ENCODE results near the gene LY6G6D. TPM values are rescaled to one million over a fixed set of nuclear protein-coding genes. Genes with fewer than 3 reads are reported as not detected.
A peak's percentile ranks its signal among the peaks of the same experiment; 100 is the strongest.

LY6G6D gene
- total RNA-seq, 1 experiment from 2014 or later, result not detected

DNA sequence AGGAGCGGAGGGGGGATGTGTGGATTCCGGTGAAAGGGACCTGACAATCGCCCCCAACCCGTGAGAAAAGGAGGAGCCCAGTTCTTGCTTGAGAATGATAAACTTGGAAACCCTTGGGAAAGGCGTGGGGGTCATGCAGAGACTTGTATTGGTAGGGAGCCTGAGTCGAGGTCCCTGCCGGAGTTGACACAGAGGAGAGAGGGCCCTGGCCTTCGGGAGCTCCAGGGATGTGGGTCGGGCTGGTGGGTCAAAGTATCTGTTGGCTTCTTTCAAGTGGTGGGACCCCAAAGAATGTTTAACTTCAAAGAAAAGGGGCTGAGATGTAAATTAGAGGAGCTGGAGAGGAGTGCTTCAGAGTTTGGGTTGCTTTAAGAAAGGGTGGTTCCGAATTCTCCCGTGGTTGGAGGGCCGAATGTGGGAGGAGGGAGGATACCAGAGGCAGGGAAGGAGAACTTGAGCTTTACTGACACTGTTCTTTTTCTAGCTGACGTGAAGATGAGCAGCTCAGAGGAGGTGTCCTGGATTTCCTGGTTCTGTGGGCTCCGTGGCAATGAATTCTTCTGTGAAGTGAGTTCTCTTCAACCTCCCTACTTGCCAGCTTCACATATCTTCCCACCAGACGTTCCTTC lies 48.7 kb upstream of the LY6G6D start:
- Mint-ChIP-seq H3K27me3 (ENCODE audit: low read depth) (no peaks in the 10 kb centered on the region), H3K4me1 (peaks cover 25 to 29% of the 10 kb centered on the region in 2 experiments), H3K9me3 (no peaks in the 10 kb centered on the region), H3K27ac (peak overlapping the region; percentile 93 to 99 (median 96)), H3K36me3 (ENCODE audit: insufficient read depth in 1 of 3, low read depth in 3 of 3) (peaks cover 50 to 85% (median 78%) of the 10 kb centered on the region in 3 experiments), H3K4me3 (peak overlapping the region; percentile 99)
- H4K5ac ChIP-seq (ENCODE audit: insufficient read length, low read depth, low read length), result no peak overlapping the region
- peaks cover 6% of the 10 kb centered on the region; the same call in 1 of the 2 replicates for H3K79me2 ChIP-seq (ENCODE audit: insufficient read depth, low read length)
- H2BK15ac ChIP-seq (ENCODE audit: low read depth, low read length), result no peak overlapping the region
- H2AFZ ChIP-seq (ENCODE audit: low read length), result no peak overlapping the region
- H3K4me2 ChIP-seq (ENCODE audit: insufficient read depth, insufficient read length, low read length), result peak overlapping the region; percentile 90
- no peak overlapping the region for H2BK120ac ChIP-seq (ENCODE audit: low read depth, low read length, poor library complexity, severe bottlenecking)
- WGBS (ENCODE audit: extremely low coverage, insufficient read length, low lambda C conversion rate), result no CpG with 5 or more reads among the region's 15 CpGs
- H2BK5ac ChIP-seq (ENCODE audit: insufficient read length, low read length), result no peak overlapping the region
- H4K91ac ChIP-seq (ENCODE audit: insufficient read length, low read depth, low read length), result no peak overlapping the region
- H3K14ac ChIP-seq (ENCODE audit: insufficient read depth, low read length), result peak overlapping the region; percentile 48
- H3K27me3 ChIP-seq (ENCODE audit: insufficient read depth, low read length), result no peaks in the 10 kb centered on the region
- no peak overlapping the region for H3K4ac ChIP-seq (ENCODE audit: low read depth, low read length)
- H2BK12ac ChIP-seq (ENCODE audit: insufficient read length, low read depth, low read length), result no peak overlapping the region
- H3K9ac ChIP-seq (ENCODE audit: extremely low read depth, insufficient read length, low read length), result peak overlapping the region; percentile 62
- H3T11ph ChIP-seq (ENCODE audit: low read length), result no peak overlapping the region
- H3K4me1 ChIP-seq (ENCODE audit: insufficient read depth, low read length), result no peaks in the 10 kb centered on the region
- H3K23ac ChIP-seq (ENCODE audit: insufficient read length, low read depth, low read length), result no peak overlapping the region
- H2BK20ac ChIP-seq (ENCODE audit: low read depth, low read length, poor library complexity, severe bottlenecking), result no peak overlapping the region
- no peak overlapping the region for H3K27ac ChIP-seq (ENCODE audit: insufficient read length, low read depth, low read length)
- H4K20me1 ChIP-seq (ENCODE audit: control insufficient read depth, insufficient read depth, insufficient read length), result no peaks in the 10 kb centered on the region
- DNase-seq, result no peak
- TF ChIP-seq, protein P1, sequence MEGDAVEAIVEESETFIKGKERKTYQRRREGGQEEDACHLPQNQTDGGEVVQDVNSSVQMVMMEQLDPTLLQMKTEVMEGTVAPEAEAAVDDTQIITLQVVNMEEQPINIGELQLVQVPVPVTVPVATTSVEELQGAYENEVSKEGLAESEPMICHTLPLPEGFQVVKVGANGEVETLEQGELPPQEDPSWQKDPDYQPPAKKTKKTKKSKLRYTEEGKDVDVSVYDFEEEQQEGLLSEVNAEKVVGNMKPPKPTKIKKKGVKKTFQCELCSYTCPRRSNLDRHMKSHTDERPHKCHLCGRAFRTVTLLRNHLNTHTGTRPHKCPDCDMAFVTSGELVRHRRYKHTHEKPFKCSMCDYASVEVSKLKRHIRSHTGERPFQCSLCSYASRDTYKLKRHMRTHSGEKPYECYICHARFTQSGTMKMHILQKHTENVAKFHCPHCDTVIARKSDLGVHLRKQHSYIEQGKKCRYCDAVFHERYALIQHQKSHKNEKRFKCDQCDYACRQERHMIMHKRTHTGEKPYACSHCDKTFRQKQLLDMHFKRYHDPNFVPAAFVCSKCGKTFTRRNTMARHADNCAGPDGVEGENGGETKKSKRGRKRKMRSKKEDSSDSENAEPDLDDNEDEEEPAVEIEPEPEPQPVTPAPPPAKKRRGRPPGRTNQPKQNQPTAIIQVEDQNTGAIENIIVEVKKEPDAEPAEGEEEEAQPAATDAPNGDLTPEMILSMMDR (conservative IDR thresholded peaks at IDR 0.05), result no peak
- H3K18ac ChIP-seq (ENCODE audit: insufficient read length, low read depth, low read length), result no peak overlapping the region
- H3K79me1 ChIP-seq (ENCODE audit: insufficient read depth, low read depth, low read length, poor library complexity, severe bottlenecking), result peaks cover 11% of the 10 kb centered on the region
- H4K8ac ChIP-seq (replicated peaks; ENCODE audit: insufficient read length, low read depth, low read length), result no peak overlapping the region
- H2AK5ac ChIP-seq (ENCODE audit: insufficient read length, low read length), result no peak overlapping the region
- no peaks in the 10 kb centered on the region for H3K9me3 ChIP-seq (ENCODE audit: control insufficient read depth, low read depth, low read length)
- H3K23me2 ChIP-seq (ENCODE audit: insufficient read length, low read depth, low read length, poor library complexity, severe bottlenecking), result peaks cover 19% of the 10 kb centered on the region
- H3K56ac ChIP-seq (ENCODE audit: insufficient read length, low read depth, low read length), result no peak overlapping the region
